BJ (cell line): ENCODE data around the gene UBAC1. TPM values are rescaled to one million over a fixed set of nuclear protein-coding genes. Genes with fewer than 3 reads are reported as not detected.

Experiments used
- CTCF ChIA-PET: fragments of 350-600 bp; formaldehyde crosslinking; extraction: SDS; loops from one replicate; lab custom pipeline; 2021; ENCODE audit warnings: antibody characterized with exemption, inconsistent platforms; lab: Yijun Ruan, JAX
- POLR2A ChIA-PET: fragments of 300-600 bp; sonication (Branson Sonifier 250); formaldehyde crosslinking; extraction: SDS; loops from one replicate; lab custom pipeline; 2021; ENCODE audit warnings: antibody characterized with exemption; lab: Charles Lee
- DNase-seq: peaks from one replicate; pipeline ENCODE4 v3.0.0-alpha.2; 2011; ENCODE audit warnings: low read depth
- H3K27me3 ChIP-seq: 2 replicates; pipeline ENCODE4 v1.6.0; 2011; ENCODE audit warnings: low read length; ENCODE audit not compliant: control insufficient read depth, insufficient read depth
- H3K36me3 ChIP-seq: 2 replicates; pipeline ENCODE4 v1.5.1; 2011; ENCODE audit warnings: low read length; ENCODE audit not compliant: control insufficient read depth, insufficient read depth
- H3K4me3 ChIP-seq: 2 replicates; pipeline ENCODE4 v1.5.1; 2011; ENCODE audit warnings: low read depth, mild to moderate bottlenecking, control low read depth, low read length
- CTCF ChIP-seq: IDR thresholded peaks from 2 replicates; pipeline ENCODE4 v1.5.1; 2011; ENCODE audit warnings: low read depth, mild to moderate bottlenecking, control low read depth, inconsistent platforms, low read length, moderate library complexity; ENCODE audit not compliant: insufficient read depth
- polyA plus RNA-seq: library from polyadenylated mRNA; depleted of rRNA; stranded (reverse); fragments of >200 nt; gene quantifications from 2 replicates; pipeline ENCODE4 v1.2.3, GENCODE V29; 2011

The UBAC1 gene
- polyA plus RNA-seq, 1 experiment = 50.2 TPM

- no peak for TF ChIP-seq CTCF
- no peaks in the 10 kb centered on the region for H3K36me3 ChIP-seq
- ChIA-PET CTCF (interaction anchor here (4.5 kb wide), 1 partner anchor 23 kb away, joined by 17 read pairs; no protein-coding TSS in a partner anchor), POLR2A (interaction anchor here (0.6 kb wide), 1 partner anchor 46 kb away, joined by 4 read pairs; no protein-coding TSS in a partner anchor)
- no peak overlapping the region for H3K4me3 ChIP-seq
- DNase-seq = no peak
- peaks cover 3% of the 10 kb centered on the region; the same call in 1 of the 2 replicates for H3K27me3 ChIP-seq
Measured at GRCh38 chr9:135990468-135991429, 29.6 kb upstream of the UBAC1 start.

GRCh38 chr9:135989722-135990467 lies 28.7 kb upstream of the UBAC1 start:
- no peak for TF ChIP-seq CTCF
- DNase-seq = no peak
- Histone ChIP-seq H3K4me3 (no peak overlapping the region), H3K27me3 (peaks cover 3% of the 10 kb centered on the region; the same call in 1 of the 2 replicates), H3K36me3 (no peaks in the 10 kb centered on the region)
- POLR2A ChIA-PET = interaction anchor here (0.6 kb wide), 1 partner anchor 45 kb away, joined by 4 read pairs; no protein-coding TSS in a partner anchor
- CTCF ChIA-PET = interaction anchor here (0.8 to 4.5 kb wide), 3 partner anchors 18 to 133 kb away, joined by 3 to 17 read pairs (median 4); no protein-coding TSS in a partner anchor

GRCh38 chr9:135989157-135989556 lies 28.0 kb upstream of the UBAC1 start:
- no peak for DNase-seq
- no peak overlapping the region for H3K4me3 ChIP-seq
- ChIA-PET POLR2A (no interaction called here), CTCF (interaction anchor here (0.8 to 4.5 kb wide), 3 partner anchors 19 to 134 kb away, joined by 3 to 17 read pairs (median 4); no protein-coding TSS in a partner anchor)
- no peaks in the 10 kb centered on the region for H3K36me3 ChIP-seq
- peaks cover 3% of the 10 kb centered on the region; the same call in 1 of the 2 replicates for H3K27me3 ChIP-seq
- no peak for TF ChIP-seq CTCF

- ChIA-PET POLR2A (no interaction called here), CTCF (interaction anchor here (4.5 kb wide), 1 partner anchor 21 kb away, joined by 17 read pairs; no protein-coding TSS in a partner anchor)
- no peak overlapping the region for H3K4me3 ChIP-seq
- no peak for DNase-seq
- H3K27me3 ChIP-seq = peaks cover 6% of the 10 kb centered on the region
- H3K36me3 ChIP-seq = no peaks in the 10 kb centered on the region
- TF ChIP-seq CTCF = no peak
Measured at GRCh38 chr9:135988493-135988892, 27.3 kb upstream of the UBAC1 start.
